ENCODE measurements around the gene CDHR1. TPM values are rescaled to one million over a fixed set of nuclear protein-coding genes. Genes with fewer than 3 reads are reported as not detected.

CDHR1 gene
- polyA plus RNA-seq, 1 donor from 2014 or later: 1.9 TPM

GRCh38 chr10:84269162-84269561 is 74.8 kb downstream of the CDHR1 start:
- Histone ChIP-seq H3K9me3 (ENCODE audit: low read length) (no peaks in the 10 kb centered on the region), H3F3A (ENCODE audit: insufficient read depth, low read length, poor library complexity, severe bottlenecking) (no peaks in the 10 kb centered on the region), H3K4me2 (ENCODE audit: low read length) (no peak overlapping the region), H2AFZ (ENCODE audit: low read depth, low read length) (no peak overlapping the region), H3K9me2 (ENCODE audit: insufficient read depth, low read length) (no peaks in the 10 kb centered on the region), H3K79me2 (replicated peaks; ENCODE audit: insufficient read depth, low read length) (no peaks in the 10 kb centered on the region), H3K36me3 (ENCODE audit: insufficient read depth, low read length) (no peaks in the 10 kb centered on the region), H3K27me3 (ENCODE audit: insufficient read depth, low read depth, low read length) (no peaks in the 10 kb centered on the region), H4K20me1 (ENCODE audit: insufficient read depth) (no peaks in the 10 kb centered on the region), H3K9ac (ENCODE audit: low read length) (no peak overlapping the region), H3K27ac (ENCODE audit: low read length) (no peak overlapping the region), H3K4me3 (ENCODE audit: low read length) (no peak overlapping the region)
- TF ChIP-seq MXI1 (conservative IDR thresholded peaks at IDR 0.05; ENCODE audit: poor library complexity, severe bottlenecking) (no peak), POLR2AphosphoS5 (IDR thresholded peaks at IDR 0.05) (no peak)

Other genes with a start within 250 kb of the CDHR1 start
- 280 and 306 TPM in 2 replicates for gene GHITM, start 55.0 kb upstream of the CDHR1 start, polyA plus RNA-seq
- not detected in 2 replicates for gene GPR15LG, start 20.7 kb upstream of the CDHR1 start, polyA plus RNA-seq
- not detected in 2 replicates for gene LRIT2, start 31.0 kb downstream of the CDHR1 start, polyA plus RNA-seq
- gene LRIT1, start 47.0 kb downstream of the CDHR1 start, polyA plus RNA-seq: not detected in 2 replicates
- gene RGR, start 50.5 kb downstream of the CDHR1 start, polyA plus RNA-seq: not detected in 2 replicates
- 35.1 and 38.3 TPM in 2 replicates for gene CCSER2, start 134.1 kb downstream of the CDHR1 start, polyA plus RNA-seq